Thyroid gland (tissue), 4 donors: ENCODE results near the gene MAEA.

ENCODE experiments used
- POLR2A ChIP-seq, 2 donors: fragments of 450-650 bp; IDR thresholded peaks; one replicate each; pipeline ENCODE4 v1.6.1; 2017; ENCODE audit warnings: antibody characterized with exemption in 2 of 2, mild to moderate bottlenecking in 2 of 2, moderate library complexity in 1 of 2
- TF ChIP-seq, protein P1 (sequence below), 6 experiments: fragments of 200-600 bp in 3 of 6; fragments of 450-650 bp in 3 of 6; sonication (generic) in 3 of 6; IDR thresholded peaks; one replicate each; pipeline ENCODE4 v1.5.1; 2016 to 2019; ENCODE audit warnings: antibody characterized with exemption in 6 of 6, mild to moderate bottlenecking in 2 of 6, inconsistent platforms in 1 of 6, moderate library complexity in 1 of 6

DNA sequence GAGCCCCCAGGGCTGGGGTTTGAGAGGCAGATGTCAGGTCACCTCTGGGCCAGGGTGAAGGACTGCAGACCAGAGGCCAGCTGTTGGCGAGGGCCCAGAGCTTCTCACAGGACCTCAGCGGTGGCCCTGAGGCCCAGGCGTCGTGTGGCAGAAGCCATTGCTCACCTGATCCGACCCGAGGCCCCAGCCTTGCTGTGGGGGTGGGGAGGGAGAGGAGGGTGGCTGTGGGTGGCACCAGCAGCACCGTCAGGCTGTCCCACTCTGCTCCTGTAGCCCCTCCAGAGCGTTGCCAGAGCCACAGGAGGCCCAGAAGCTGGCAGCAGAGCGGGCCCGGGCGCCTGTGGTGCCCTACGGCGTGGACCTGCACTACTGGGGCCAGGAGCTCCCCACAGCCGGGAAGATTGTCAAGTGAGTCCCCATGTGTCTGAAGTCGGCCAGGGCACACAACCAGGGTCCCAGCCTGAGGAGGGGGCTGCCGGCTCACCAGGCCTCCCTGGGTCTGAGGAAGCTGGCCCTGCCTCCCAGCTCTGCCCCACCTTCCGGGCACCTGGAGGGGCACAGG lies 86.2 kb downstream of the MAEA start:
- TF ChIP-seq, protein P1, sequence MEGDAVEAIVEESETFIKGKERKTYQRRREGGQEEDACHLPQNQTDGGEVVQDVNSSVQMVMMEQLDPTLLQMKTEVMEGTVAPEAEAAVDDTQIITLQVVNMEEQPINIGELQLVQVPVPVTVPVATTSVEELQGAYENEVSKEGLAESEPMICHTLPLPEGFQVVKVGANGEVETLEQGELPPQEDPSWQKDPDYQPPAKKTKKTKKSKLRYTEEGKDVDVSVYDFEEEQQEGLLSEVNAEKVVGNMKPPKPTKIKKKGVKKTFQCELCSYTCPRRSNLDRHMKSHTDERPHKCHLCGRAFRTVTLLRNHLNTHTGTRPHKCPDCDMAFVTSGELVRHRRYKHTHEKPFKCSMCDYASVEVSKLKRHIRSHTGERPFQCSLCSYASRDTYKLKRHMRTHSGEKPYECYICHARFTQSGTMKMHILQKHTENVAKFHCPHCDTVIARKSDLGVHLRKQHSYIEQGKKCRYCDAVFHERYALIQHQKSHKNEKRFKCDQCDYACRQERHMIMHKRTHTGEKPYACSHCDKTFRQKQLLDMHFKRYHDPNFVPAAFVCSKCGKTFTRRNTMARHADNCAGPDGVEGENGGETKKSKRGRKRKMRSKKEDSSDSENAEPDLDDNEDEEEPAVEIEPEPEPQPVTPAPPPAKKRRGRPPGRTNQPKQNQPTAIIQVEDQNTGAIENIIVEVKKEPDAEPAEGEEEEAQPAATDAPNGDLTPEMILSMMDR (IDR thresholded peaks at IDR 0.05): no peak
- TF ChIP-seq POLR2A (IDR thresholded peaks at IDR 0.05): no peak
